Measurements from ENCODE around the gene DDX51.

GRCh38 chr12:132127041-132127440, 17.1 kb downstream of the DDX51 start:
- no peak for TF ChIP-seq CTCF (IDR thresholded peaks at IDR 0.05)
- TF ChIP-seq TP53 (CRISPR knock-in tag; IDR thresholded peaks at IDR 0.05), result no peak
- no peak for TF ChIP-seq USF2 (IDR thresholded peaks at IDR 0.05)
- TF ChIP-seq ZFP36 (IDR thresholded peaks at IDR 0.05; ENCODE audit: borderline replicate concordance, partially characterized antibody), result no peak
- no peak for TF ChIP-seq CHD4 (IDR thresholded peaks at IDR 0.05; ENCODE audit: borderline replicate concordance)
- TF ChIP-seq RCOR1 (IDR thresholded peaks at IDR 0.05; ENCODE audit: low read depth, low read length), result no peak
- TF ChIP-seq RAD21 (conservative IDR thresholded peaks at IDR 0.05 in 1 of 2, IDR thresholded peaks at IDR 0.05 in 1 of 2), result no peak
- TF ChIP-seq POLR2A (IDR thresholded peaks at IDR 0.05; ENCODE audit: low read length), result no peak
- no peak for TF ChIP-seq PHF8 (IDR thresholded peaks at IDR 0.05; ENCODE audit: borderline replicate concordance, low read depth)
- TF ChIP-seq REST (IDR thresholded peaks at IDR 0.05), result no peak
- no peak for TF ChIP-seq CEBPB (IDR thresholded peaks at IDR 0.05)
- no peak for TF ChIP-seq ELK1 (IDR thresholded peaks at IDR 0.05; ENCODE audit: low read depth, low read length)
- TF ChIP-seq MYC (IDR thresholded peaks at IDR 0.05; ENCODE audit: borderline replicate concordance, low read length), result no peak

Data from A549 (cell line).